GM12891 (cell line): ENCODE results near the gene ZNF691.

Source experiments
- POLR2A ChIP-seq: IDR thresholded peaks from 2 replicates; pipeline ENCODE4 v1.6.1; 2011; ENCODE audit warnings: low read depth, low read length, control low read depth
- SPI1 ChIP-seq: IDR thresholded peaks from 2 replicates; pipeline ENCODE4 v1.6.1; 2011; ENCODE audit warnings: low read depth, low read length, control low read depth

GRCh38 chr1:42844592-42845140 lies 1.7 kb upstream of the ZNF691 start:
- no peak for TF ChIP-seq SPI1
- TF ChIP-seq POLR2A, result no peak
